ENCODE results near the gene MAP1S. TPM values are rescaled to one million over a fixed set of nuclear protein-coding genes. Genes with fewer than 3 reads are reported as not detected.
"Not testable (repeated sequence)": the region's sequence is repeated elsewhere in the genome, so short reads cannot be mapped to it uniquely, and the experiment has no call there.

The MAP1S gene
- polyA plus RNA-seq, 4 donors: 32.2 to 44.4 (median 35.3) TPM

- no peak for DNase-seq (ENCODE audit: low read depth in 4 of 4, low spot score in 3 of 4)
Measured at GRCh38 chr19:17755977-17756670, 36.8 kb downstream of the MAP1S start.

GRCh38 chr19:17757125-17757524, 37.8 kb downstream of the MAP1S start:
- no peak for DNase-seq (ENCODE audit: low read depth in 4 of 4, low spot score in 3 of 4)

GRCh38 chr19:17758515-17758914, 39.2 kb downstream of the MAP1S start:
- DNase-seq (ENCODE audit: low read depth in 4 of 4, low spot score in 3 of 4): no peak

GRCh38 chr19:17761148-17761547, 41.9 kb downstream of the MAP1S start:
- DNase-seq (ENCODE audit: low read depth in 4 of 4, low spot score in 3 of 4): no peak

- DNase-seq (ENCODE audit: low read depth in 4 of 4, low spot score in 3 of 4): no peak
Measured at GRCh38 chr19:17762505-17763229, 43.4 kb downstream of the MAP1S start.

- DNase-seq (ENCODE audit: low read depth in 4 of 4, low spot score in 3 of 4): no peak
Measured at GRCh38 chr19:17764348-17764747, 45.1 kb downstream of the MAP1S start.

- DNase-seq (ENCODE audit: low read depth in 4 of 4, low spot score in 3 of 4): no peak
Measured at GRCh38 chr19:17765069-17765618, 45.9 kb downstream of the MAP1S start.

- peak in 2 of 4 donors; percentile 55 to 59 for DNase-seq (ENCODE audit: low read depth in 4 of 4, low spot score in 3 of 4)
Measured at GRCh38 chr19:17766543-17767131, 47.4 kb downstream of the MAP1S start.

- no peak for DNase-seq (ENCODE audit: low read depth in 4 of 4, low spot score in 3 of 4)
Measured at GRCh38 chr19:17767559-17767958, 48.3 kb downstream of the MAP1S start.

GRCh38 chr19:17770613-17771012, 51.3 kb downstream of the MAP1S start:
- DNase-seq (ENCODE audit: low read depth in 4 of 4, low spot score in 3 of 4): no peak

GRCh38 chr19:17772172-17772571, 52.9 kb downstream of the MAP1S start:
- DNase-seq (ENCODE audit: low read depth in 4 of 4, low spot score in 3 of 4): no peak

GRCh38 chr19:17775245-17775927, 56.1 kb downstream of the MAP1S start:
- DNase-seq (ENCODE audit: low read depth in 4 of 4, low spot score in 3 of 4): no peak

GRCh38 chr19:17775991-17776803, 56.9 kb downstream of the MAP1S start:
- no peak for DNase-seq (ENCODE audit: low read depth in 4 of 4, low spot score in 3 of 4)

- not testable (repeated sequence) for DNase-seq (ENCODE audit: low read depth in 4 of 4, low spot score in 3 of 4)
Measured at GRCh38 chr19:17777840-17778239, 58.6 kb downstream of the MAP1S start.

GRCh38 chr19:17778251-17778967, 59.1 kb downstream of the MAP1S start:
- DNase-seq (ENCODE audit: low read depth in 4 of 4, low spot score in 3 of 4): no peak

GRCh38 chr19:17778968-17779929, 60.0 kb downstream of the MAP1S start:
- DNase-seq (ENCODE audit: low read depth in 4 of 4, low spot score in 3 of 4): no peak

GRCh38 chr19:17780781-17781180, 61.5 kb downstream of the MAP1S start:
- DNase-seq (ENCODE audit: low read depth in 4 of 4, low spot score in 3 of 4): no peak

GRCh38 chr19:17783721-17784120, 64.4 kb downstream of the MAP1S start:
- not testable (repeated sequence) for DNase-seq (ENCODE audit: low read depth in 4 of 4, low spot score in 3 of 4)
